Dermis microvascular lymphatic vessel endothelial cell (primary cell): Measurements from ENCODE around the gene HMSD. TPM values are rescaled to one million over a fixed set of nuclear protein-coding genes. Genes with fewer than 3 reads are reported as not detected.

ENCODE experiments used
- DNase-seq, 2 donors: peaks; one replicate each; pipeline versions ENCODE4 v3.0.0 to v3.0.0-alpha.2; 2010; ENCODE audit warnings: low read depth in 2 of 2
- total RNA-seq: library from RNA; depleted of rRNA; stranded (reverse); fragments of >200 nt; gene quantifications from 2 replicates; pipeline ENCODE4 v1.2.1, GENCODE V29; 2014

HMSD gene
- total RNA-seq, 1 donor from 2014 or later = not detected

DNA sequence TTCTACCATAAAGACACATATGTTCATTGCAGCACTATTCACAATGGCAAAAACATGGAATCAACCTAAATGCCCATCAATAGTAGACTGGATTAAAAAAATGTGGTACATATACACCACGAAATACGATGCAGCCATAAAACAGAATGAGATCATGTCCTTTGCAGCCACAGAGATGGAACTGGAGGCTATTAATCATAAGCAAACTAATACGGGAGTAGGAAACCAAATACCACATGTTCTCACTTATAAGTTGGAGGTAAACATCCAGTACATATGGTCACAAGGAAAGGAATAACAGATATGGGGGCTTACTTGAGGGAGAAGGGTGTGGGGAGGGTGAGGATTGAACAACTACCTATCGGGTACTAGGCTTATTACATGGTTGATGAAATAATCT lies 7.7 kb downstream of the HMSD start:
- DNase-seq = no peak

DNA sequence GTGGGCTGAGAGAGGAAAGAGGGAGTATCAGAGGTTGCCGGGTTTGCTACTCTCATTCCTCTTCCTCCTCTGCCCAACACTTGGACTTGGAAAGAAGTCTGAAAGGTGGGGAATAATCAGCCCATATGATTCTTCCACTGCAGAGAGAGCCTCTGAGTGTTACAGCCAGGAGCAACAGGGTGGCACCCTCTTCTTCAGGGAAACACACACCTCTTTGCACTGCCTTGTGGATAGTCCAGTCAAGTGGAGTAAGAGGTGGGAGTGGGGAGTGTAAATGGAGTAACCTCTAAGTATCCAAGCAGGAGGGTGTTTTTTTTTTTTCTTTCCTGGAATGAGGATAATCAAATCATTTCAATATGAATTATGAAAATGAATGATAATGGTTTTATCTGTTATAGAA lies 11.8 kb downstream of the HMSD start:
- no peak for DNase-seq

DNA sequence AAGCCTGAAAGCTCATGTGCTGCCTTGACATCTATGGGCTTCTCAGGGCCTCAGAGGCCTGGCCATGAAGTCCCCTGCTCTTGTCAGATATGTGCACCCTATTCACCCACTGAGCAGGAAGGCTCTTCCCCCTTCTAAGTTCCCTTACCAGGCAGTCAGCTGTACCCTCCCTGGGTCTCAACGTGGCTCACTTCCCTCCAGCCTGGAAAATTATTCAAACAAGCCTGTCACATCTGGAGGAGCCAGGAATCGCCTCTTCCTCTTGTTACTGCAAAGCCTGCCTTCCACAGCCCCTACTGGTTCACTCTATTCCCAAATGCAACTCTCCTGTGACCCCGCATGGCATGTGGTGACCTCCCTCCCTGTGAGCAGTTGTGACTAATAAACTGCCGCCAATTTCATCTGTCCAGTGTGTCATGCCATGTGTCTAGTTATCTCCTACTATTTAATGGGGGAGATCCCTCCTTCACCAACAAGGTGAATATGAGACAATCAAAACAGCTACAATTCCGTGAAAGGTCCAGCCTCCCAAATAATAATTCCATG lies 12.4 kb downstream of the HMSD start:
- no peak for DNase-seq

DNA sequence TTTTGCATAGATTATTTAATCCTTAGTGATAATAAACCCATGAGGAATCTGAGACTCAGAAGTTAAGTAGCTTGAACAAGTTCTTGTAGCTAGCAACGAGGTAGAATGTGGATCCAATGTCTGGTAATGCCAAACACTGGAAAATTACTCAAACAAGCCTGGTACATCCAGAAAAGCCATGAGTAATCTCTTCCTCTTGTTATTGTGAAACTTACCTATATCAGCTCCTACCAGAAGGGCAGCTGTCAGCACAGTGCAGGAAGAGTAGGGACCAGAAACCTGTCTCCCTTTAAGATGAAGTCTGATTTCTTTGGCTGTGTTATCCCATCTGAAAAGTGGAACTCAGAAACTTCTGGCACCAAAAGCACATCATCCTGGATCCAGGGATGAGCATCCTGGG lies 13.0 kb downstream of the HMSD start:
- peak in 1 of 2 donors; percentile 37 for DNase-seq

DNA sequence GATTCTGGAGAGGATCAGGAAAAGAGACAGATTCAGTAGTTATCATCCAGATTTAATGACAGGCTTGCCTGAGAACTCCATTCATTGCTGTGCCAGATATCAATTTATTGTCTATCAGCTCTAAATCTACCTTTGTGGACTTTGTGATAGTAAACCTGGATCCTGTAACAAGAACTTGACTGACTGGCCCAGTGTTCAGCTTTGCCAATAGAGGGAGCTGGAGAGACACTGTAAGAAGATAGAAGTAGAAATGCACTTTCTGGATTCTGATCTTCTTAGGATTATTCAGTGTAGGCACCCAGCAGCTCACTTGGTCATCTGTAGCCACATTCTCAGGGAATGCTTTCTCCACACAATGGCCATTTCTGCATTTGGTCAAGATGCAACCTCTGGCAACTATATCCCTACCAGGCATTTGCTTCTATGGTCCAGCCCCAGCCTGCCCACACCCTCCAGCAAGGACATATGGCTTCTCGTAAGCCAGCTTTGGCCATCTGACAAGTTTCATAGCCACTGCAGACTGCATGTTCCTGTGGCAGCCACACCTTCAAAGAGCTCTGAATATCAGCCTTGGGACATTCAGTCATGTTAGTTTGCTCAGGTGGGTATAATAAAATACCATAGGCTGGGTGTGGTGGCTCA lies 14.6 kb downstream of the HMSD start:
- peak in 1 of 2 donors; percentile 73 for DNase-seq

DNA sequence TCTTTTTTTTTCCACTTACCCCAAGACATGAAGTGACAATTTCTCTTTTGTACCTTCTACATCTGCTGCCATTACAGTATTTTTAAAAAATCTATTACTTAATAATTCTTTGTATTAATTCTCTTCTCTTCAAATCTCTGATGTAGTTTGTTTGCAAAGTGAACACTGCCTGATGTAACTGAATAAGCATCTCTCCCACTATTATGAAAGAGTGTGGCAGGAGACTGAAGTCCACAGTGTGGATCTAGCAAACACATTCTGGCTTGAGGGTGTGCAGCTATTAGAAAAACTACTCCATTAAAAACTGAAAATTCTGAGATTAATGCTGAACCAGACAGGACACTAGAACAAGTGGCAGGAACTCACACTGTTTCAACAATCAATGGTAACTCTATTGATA lies 15.8 kb downstream of the HMSD start:
- DNase-seq = no peak

DNA sequence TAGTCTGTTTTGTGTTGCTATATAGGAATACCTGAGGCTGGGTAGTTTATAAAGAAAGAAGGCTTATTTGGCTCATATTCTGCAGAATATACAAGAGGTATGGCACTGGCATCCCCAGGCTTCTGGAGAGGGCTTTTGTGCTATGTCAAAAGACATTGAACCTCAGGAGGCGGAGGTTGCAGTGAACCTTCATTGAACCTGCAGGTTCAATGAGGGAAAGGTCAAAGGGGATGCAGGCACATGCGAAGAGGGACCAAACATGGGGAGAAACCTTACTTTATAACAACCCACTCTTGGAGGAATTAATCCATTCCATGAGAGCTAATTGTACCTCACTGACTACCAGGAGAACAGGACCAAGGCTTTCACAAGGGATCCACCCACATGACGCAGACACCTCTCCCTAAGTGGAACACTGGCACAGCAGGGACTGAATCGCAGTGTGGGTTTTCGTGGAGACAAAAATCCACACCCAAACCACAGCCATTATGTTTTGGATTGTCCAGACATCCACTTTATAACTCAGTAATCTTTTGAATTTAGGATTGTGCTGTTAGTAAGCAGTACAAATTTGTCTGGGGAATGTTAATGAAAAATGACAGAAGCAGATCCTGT lies 16.7 kb downstream of the HMSD start:
- DNase-seq = no peak

DNA sequence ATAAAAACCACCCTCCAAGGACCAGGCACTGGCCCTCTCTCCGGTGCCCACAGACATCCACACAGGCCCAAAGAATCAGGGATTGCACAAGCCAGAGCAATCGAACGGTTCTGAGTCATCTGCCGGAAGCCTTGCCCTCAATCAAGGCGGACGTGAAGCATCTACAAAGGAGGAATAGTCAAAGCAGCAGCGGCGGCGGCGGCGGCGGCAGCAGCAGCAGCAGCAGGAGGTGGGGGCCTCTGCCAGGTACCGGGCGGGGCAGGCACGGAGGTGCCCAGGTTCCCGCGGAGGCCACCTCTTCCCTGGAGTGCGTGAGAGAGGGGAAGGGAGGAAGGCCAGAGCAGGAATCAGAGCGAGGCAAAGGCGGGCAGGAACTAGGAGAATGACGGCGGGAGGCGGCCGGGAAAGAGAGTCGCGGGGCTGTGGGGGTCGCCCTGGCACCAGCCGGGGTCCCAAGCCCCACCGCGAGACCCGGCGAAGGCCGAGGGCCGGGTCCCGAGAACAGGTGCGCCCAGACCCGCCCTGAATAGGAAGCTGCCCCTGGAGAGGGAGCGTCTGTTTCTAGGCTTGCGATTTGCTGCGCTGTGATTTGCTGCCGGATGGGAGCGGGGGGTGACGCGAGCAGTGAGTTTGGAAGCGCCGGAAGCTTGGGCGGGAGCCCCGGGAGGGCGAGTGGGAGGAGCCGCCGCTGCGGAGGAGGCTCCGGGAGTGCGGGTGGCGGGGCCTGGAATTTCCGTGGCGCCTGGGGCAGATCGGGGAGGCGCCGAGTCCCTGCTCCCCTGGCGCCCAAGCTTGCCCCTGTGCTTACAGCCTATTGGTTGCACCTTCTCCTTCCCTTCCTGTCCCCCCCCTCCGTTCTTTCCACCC lies 21.1 kb downstream of the HMSD start, which contains the start of gene SERPINB8:
Gene SERPINB8, plus strand, starts transcription at position 140 of the 867 bp plus-strand sequence. CDS start 8,228 bp downstream, outside the sequence.
- DNase-seq = peak; percentile 75 to 85

DNA sequence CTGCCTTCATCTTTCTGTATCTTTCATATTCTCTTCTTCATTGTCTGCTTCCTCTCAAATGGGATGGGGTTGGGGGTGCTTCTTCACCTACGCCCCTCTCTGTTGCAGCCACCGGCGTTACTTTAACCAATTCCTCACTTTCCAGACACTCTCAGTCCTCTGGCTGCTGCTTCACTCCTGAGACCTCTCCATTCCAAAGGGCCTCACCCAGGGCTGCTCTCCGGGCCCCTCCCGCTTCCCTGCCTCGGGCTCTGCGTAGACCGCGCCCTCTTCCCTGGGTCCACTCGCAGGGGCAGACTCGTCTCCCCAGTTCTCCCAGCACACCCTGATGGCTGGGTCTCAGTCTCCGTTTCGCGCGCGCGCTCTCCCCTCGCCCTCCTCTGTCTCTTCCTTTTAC lies 21.7 kb downstream of the HMSD start:
- DNase-seq = peak in 1 of 2 donors; percentile 14

DNA sequence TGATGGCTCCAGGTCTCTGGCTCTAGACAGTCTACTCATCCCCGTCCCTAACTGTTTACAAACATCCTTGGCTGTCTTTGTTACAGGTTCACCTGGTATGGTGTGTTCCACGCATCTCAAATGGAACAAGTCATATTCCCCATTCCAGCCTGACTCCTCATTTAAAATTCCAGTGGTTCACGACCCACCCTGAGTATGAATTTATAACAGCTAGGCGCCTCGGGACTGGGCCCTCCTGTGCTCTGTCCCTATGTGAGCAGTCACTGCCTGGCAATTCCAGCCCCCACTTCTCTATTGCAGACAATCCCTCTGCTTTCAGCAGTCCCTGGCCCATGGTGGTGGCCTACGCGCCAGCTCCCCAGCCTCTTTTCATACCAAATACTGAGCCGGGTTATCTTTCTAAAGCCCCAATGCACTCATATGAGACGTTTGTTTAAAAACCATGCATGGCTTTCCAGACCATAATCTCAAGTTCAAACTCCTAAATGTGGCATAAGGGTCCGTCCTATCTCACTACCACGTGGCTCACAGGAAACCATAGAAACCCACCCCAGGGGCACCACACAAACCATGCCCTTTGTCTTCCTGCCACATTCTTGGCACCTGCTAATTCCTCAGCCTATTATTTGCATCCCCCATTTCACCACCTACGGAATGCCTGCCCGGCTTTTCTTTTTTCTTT lies 22.4 kb downstream of the HMSD start:
- no peak for DNase-seq

DNA sequence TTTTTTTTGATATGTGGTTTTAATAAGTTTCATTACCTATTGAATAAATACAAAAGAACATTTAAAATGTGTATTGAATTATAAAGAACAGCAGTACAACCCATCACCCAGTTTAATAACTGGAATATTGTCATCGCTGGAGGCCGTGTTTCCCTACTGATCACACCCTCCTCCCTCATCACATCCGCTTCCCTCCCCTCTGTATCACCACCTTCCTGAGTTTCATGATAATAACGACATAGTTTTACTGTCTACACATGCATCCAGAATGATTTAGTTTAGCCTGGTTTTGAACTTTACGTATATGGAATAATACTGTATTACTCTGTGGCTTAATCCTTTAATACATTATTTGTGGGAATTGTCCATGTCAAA lies 22.9 kb downstream of the HMSD start:
- DNase-seq = no peak

DNA sequence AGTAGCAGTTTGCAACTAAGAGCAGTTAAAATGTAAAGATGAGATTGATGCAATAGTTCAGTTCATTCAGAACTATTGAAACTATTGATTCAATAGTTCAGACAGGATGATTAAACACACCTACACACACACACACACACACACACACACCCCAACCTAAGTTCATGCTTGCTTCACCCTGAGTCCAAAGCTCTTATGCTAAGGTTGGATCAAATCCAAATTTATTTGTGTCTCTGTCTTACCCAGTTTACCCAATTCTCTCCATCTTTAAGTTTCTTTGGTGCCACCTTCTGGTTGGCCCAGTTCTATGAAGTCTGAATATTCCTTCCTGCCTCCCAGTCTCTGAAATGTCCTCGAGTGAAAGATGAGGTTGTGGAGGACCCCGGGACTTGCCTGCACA lies 25.9 kb downstream of the HMSD start:
- DNase-seq = peak in 1 of 2 donors; percentile 28

DNA sequence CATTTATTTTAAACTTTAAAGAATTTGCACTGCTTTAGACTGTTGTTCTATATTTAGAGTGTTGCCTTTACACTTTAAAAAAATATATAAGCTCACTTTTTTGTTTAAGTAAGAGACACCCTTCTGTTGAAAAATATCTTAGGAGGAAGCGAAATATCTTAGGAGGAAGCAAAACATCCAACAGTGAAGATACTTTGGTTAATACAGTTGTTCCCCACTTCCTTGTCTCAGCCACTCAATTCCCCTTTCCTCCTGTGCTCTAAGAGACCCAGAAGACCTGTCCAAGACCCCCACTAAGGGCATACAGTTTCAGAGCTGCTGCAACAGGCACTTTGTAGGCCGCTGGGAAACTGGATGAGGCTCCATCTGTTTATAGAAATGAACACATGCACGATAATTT lies 26.5 kb downstream of the HMSD start:
- no peak for DNase-seq

DNA sequence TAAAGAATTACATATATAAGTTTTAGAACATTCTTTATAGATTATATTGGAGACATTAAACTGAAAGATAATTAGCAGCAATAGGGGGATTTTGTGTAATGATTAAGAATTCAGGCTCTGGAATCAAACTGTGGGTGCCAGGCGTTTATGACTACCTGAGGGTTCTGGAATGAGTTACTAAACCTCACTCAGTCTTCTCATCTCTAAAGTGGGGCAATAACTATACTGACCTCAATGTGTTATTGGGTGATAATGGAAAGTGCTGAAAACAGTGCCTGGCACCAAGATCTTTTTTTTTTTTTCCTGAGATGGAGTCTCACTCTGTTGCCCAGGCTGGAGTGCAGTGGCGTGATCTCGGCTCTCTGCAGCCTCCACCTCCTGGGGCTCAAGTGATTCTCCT lies 27.9 kb downstream of the HMSD start:
- DNase-seq = no peak

DNA sequence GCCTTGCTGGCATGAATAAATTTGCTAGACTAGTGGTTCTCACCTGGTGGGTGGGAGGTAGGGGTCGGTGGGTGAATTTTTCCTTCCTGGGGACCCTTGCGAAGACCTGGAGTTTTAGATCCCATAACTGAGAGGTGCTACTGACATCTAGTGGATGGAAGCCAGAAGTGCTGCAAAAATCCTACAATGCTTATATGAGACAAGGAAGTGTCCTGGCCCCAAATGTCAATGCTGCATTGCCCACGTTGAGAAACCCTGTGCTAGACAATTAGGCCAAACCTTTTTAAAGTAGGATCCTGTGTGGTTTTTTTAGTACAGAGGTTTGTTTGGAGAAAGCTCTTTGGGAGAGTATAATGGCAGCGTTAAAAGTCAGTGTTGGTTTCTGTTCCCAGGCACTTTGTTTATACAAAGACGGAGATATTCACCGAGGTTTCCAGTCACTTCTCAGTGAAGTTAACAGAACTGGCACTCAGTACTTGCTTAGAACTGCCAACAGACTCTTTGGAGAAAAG lies 30.4 kb downstream of the HMSD start:
- DNase-seq = peak; percentile 47 to 71

DNA sequence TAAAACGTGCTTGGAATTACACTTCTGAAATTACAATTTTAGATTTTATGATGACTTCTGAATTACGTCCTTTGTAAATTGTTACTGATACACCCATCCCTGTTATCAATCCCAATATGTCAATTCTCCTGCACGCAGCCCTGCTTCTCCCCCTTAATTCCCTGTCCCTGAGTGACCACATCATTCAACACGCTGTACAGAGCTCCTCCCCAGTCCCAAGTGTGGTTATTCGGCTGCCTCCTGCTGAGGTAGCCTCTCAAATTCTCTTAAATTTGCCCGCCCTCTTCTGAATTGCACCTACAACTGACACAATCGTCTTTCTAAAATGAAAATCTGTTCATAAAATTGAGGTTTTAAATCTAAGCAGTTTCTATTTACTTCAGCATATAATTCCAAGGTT lies 30.9 kb downstream of the HMSD start:
- DNase-seq = no peak

DNA sequence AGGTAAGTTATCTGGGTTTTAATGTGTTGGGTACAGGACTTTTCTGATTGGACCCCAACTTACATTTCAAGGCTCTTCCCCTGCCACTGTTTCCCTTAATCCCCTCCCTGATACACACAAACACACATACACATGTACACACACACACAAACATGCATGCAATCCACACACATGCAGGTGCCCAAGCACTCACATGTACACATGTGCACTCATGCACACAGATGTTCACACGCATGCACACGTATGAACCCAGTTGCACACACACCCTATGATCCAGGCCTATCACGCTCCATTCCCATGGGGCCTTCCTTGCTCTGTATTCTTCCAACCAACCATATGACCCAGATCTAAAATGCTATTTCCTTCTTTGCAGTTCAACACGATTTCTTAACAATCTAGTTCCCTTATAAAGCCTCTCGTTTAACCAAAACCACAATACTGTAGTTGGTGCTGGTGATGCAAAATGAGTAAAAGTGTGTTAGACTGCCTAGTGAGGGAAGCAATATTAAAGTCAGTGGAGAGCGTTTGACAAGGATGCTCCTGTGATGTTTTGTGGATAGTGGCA lies 31.9 kb downstream of the HMSD start:
- no peak for DNase-seq

DNA sequence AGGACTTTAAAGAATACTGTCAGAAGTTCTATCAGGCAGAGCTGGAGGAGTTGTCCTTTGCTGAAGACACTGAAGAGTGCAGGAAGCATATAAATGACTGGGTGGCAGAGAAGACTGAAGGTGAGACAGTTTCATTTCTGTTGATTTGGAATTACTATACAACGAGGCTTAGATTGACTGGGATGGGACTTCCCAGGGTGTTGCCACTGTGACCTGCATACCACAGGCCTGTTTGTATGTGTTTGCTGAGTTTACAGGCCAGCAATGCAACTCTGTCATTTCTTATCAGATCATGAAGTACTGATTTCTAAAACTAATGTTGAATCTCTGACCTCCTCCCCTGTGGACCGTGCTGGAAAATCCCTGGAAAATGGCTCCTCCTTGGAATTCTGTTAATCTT lies 32.6 kb downstream of the HMSD start:
- no peak for DNase-seq

DNA sequence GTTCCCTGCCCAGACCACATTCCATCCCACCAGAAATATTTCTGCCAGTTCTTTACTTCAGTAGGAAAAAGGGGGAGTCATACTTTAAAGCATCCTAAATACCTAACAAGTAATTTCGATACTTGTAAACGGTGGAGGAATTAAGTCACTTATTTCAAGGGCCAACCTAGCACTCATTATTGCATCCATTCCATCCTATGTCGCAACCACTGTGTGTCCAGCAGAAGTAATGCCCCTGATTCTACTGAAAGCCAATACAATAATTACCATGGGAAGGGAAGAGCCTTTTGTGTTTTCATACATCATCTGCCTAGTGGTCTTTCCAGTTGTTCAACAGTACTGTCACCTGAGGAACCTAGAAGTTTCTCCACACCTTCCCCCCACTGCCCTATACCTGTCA lies 33.3 kb downstream of the HMSD start:
- no peak for DNase-seq

DNA sequence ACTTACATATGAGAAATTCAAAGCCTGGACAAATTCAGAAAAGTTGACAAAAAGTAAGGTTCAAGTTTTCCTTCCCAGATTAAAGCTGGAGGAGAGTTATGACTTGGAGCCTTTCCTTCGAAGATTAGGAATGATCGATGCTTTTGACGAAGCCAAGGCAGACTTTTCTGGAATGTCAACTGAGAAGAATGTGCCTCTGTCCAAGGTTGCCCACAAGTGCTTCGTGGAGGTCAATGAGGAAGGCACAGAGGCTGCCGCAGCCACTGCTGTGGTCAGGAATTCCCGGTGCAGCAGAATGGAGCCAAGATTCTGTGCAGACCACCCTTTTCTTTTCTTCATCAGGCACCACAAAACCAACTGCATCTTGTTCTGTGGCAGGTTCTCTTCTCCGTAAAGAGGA lies 37.8 kb downstream of the HMSD start:
- DNase-seq = no peak

DNA sequence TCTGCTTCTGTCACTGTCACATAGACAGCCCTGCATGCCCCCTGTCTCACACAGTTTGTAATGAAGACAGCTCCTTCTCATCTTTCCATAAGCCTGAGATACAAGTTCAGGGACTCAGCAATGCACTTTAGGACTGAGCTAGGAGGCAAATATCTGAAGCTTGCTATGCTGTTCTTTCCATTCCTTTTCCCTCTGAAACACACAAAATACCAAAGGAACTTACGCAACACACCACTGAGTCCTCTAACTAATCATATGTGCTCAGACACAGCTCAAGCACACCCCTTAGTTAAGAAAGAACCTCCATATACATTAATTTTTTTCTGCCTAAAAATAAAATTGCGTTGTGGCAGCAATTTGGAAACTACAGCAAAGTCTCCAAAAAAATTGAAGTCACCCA lies 38.6 kb downstream of the HMSD start:
- no peak for DNase-seq
